GM23338 (cell line): ENCODE data around the gene DNAH6. TPM values are rescaled to one million over a fixed set of nuclear protein-coding genes. Genes with fewer than 3 reads are reported as not detected.

Experiments
- CREB1 ChIP-seq: fragments of 250-450 bp; sonication (Bioruptor Pico); IDR thresholded peaks from 2 replicates; pipeline ENCODE4 v1.5.0; 2020; ENCODE audit warnings: low read depth, mild to moderate bottlenecking, moderate library complexity
- ETS1 ChIP-seq: IDR thresholded peaks from 2 replicates; pipeline ENCODE4 v1.6.1; 2016; ENCODE audit warnings: antibody characterized with exemption
- EZH2 ChIP-seq: fragments of 200-600 bp; sonication (generic); IDR thresholded peaks from one replicate; pipeline ENCODE4 v1.8.0; 2017; ENCODE audit warnings: antibody characterized with exemption, mild to moderate bottlenecking, low read depth; ENCODE audit not compliant: unreplicated experiment
- JUNB ChIP-seq: IDR thresholded peaks from one replicate; pipeline ENCODE4 v1.6.1; 2016; ENCODE audit warnings: antibody characterized with exemption; ENCODE audit not compliant: unreplicated experiment
- STAT1 ChIP-seq: IDR thresholded peaks from one replicate; pipeline ENCODE4 v1.6.1; 2016; ENCODE audit warnings: antibody characterized with exemption; ENCODE audit not compliant: unreplicated experiment
- ZNF114 ChIP-seq: fragments of 250-450 bp; sonication (Bioruptor Pico); IDR thresholded peaks from 2 replicates; pipeline ENCODE4 v1.5.0; 2020; ENCODE audit warnings: mild to moderate bottlenecking, moderate library complexity
- ZNF331 ChIP-seq: fragments of 250-450 bp; sonication (Bioruptor Pico); IDR thresholded peaks from 2 replicates; pipeline ENCODE4 v1.5.0; 2020; ENCODE audit warnings: low read depth, mild to moderate bottlenecking, moderate library complexity
- polyA plus RNA-seq: library from polyadenylated mRNA; unstranded; fragments of >200 nt; fragmentation: Nextera tagmentation; extraction: Ambion mirVana; gene quantifications from 2 replicates; pipeline ENCODE4 v1.2.1, GENCODE V29; 2016
- total RNA-seq: library from RNA; depleted of rRNA; stranded (reverse); fragments of >200 nt; shearing (Covaris generic); gene quantifications from 2 replicates; pipeline ENCODE4 v1.2.3, GENCODE V29; 2014
- TF ChIP-seq, protein P1 (sequence below): fragments of 250-450 bp; sonication (Bioruptor Pico); IDR thresholded peaks from 2 replicates; pipeline ENCODE4 v1.5.0; 2020; ENCODE audit warnings: mild to moderate bottlenecking, moderate library complexity
- TF ChIP-seq, protein P2 (sequence below), 2 experiments: fragments of 200-600 bp in 1 of 2; sonication (generic) in 1 of 2; conservative IDR thresholded peaks; 2 replicates each; pipeline versions ENCODE4 v1.5.1 to v1.6.1; 2016 to 2017; ENCODE audit warnings: antibody characterized with exemption in 2 of 2, low read depth in 2 of 2, mild to moderate bottlenecking in 2 of 2, moderate library complexity in 1 of 2

Gene DNAH6
- total and polyA plus RNA-seq, 2 experiments from 2014 or later, result 0.27 to 0.31 TPM

DNA sequence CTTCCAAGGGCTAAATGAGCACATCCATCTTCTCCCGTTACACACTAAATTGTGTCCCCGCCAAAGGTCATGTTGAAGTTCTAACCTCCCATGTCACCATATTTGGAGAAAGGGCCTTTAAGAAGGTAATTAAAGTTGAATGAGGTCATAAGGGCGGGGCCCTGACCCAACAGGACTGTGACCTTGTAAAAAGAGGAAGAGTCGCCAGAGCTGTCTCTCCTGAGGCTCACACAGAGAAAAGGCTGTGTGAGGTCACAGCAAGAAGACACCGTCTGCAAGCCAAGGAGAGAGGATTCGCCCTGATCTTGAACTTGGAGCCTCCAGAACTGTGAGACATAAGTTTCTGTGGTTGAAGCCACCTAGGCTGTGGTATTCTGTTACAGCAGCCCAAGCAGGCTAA is 340.5 kb downstream of the DNAH6 start (continued):
- TF ChIP-seq, protein P1, sequence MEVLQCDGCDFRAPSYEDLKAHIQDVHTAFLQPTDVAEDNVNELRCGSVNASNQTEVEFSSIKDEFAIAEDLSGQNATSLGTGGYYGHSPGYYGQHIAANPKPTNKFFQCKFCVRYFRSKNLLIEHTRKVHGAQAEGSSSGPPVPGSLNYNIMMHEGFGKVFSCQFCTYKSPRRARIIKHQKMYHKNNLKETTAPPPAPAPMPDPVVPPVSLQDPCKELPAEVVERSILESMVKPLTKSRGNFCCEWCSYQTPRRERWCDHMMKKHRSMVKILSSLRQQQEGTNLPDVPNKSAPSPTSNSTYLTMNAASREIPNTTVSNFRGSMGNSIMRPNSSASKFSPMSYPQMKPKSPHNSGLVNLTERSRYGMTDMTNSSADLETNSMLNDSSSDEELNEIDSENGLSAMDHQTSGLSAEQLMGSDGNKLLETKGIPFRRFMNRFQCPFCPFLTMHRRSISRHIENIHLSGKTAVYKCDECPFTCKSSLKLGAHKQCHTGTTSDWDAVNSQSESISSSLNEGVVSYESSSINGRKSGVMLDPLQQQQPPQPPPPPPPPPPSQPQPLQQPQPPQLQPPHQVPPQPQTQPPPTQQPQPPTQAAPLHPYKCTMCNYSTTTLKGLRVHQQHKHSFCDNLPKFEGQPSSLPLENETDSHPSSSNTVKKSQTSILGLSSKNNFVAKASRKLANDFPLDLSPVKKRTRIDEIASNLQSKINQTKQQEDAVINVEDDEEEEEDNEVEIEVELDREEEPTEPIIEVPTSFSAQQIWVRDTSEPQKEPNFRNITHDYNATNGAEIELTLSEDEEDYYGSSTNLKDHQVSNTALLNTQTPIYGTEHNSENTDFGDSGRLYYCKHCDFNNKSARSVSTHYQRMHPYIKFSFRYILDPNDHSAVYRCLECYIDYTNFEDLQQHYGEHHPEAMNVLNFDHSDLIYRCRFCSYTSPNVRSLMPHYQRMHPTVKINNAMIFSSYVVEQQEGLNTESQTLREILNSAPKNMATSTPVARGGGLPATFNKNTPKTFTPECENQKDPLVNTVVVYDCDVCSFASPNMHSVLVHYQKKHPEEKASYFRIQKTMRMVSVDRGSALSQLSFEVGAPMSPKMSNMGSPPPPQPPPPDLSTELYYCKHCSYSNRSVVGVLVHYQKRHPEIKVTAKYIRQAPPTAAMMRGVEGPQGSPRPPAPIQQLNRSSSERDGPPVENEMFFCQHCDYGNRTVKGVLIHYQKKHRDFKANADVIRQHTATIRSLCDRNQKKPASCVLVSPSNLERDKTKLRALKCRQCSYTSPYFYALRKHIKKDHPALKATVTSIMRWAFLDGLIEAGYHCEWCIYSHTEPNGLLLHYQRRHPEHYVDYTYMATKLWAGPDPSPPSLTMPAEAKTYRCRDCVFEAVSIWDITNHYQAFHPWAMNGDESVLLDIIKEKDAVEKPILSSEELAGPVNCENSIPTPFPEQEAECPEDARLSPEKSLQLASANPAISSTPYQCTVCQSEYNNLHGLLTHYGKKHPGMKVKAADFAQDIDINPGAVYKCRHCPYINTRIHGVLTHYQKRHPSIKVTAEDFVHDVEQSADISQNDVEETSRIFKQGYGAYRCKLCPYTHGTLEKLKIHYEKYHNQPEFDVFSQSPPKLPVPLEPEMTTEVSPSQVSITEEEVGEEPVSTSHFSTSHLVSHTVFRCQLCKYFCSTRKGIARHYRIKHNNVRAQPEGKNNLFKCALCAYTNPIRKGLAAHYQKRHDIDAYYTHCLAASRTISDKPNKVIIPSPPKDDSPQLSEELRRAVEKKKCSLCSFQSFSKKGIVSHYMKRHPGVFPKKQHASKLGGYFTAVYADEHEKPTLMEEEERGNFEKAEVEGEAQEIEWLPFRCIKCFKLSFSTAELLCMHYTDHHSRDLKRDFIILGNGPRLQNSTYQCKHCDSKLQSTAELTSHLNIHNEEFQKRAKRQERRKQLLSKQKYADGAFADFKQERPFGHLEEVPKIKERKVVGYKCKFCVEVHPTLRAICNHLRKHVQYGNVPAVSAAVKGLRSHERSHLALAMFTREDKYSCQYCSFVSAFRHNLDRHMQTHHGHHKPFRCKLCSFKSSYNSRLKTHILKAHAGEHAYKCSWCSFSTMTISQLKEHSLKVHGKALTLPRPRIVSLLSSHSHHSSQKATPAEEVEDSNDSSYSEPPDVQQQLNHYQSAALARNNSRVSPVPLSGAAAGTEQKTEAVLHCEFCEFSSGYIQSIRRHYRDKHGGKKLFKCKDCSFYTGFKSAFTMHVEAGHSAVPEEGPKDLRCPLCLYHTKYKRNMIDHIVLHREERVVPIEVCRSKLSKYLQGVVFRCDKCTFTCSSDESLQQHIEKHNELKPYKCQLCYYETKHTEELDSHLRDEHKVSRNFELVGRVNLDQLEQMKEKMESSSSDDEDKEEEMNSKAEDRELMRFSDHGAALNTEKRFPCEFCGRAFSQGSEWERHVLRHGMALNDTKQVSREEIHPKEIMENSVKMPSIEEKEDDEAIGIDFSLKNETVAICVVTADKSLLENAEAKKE (CRISPR knock-in tag), result no peak
- TF ChIP-seq STAT1, result no peak
- no peak for TF ChIP-seq EZH2
- no peak for TF ChIP-seq ETS1
- no peak for TF ChIP-seq JUNB
- no peak for TF ChIP-seq ZNF331
- TF ChIP-seq, protein P2, sequence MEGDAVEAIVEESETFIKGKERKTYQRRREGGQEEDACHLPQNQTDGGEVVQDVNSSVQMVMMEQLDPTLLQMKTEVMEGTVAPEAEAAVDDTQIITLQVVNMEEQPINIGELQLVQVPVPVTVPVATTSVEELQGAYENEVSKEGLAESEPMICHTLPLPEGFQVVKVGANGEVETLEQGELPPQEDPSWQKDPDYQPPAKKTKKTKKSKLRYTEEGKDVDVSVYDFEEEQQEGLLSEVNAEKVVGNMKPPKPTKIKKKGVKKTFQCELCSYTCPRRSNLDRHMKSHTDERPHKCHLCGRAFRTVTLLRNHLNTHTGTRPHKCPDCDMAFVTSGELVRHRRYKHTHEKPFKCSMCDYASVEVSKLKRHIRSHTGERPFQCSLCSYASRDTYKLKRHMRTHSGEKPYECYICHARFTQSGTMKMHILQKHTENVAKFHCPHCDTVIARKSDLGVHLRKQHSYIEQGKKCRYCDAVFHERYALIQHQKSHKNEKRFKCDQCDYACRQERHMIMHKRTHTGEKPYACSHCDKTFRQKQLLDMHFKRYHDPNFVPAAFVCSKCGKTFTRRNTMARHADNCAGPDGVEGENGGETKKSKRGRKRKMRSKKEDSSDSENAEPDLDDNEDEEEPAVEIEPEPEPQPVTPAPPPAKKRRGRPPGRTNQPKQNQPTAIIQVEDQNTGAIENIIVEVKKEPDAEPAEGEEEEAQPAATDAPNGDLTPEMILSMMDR (conservative IDR thresholded peaks at IDR 0.05; ENCODE audit: low read depth in 2 of 2), result no peak
- no peak for TF ChIP-seq CREB1 (CRISPR knock-in tag)
- no peak for TF ChIP-seq ZNF114 (CRISPR knock-in tag)
